ENCODE measurements around the gene GYS1. TPM values are rescaled to one million over a fixed set of nuclear protein-coding genes. Genes with fewer than 3 reads are reported as not detected.
"Not testable (repeated sequence)": the region's sequence is repeated elsewhere in the genome, so short reads cannot be mapped to it uniquely, and the experiment has no call there.

GYS1 gene
- total RNA-seq, 6 donors from 2014 or later, result 26.4 to 79.6 (median 35.6) TPM

DNA sequence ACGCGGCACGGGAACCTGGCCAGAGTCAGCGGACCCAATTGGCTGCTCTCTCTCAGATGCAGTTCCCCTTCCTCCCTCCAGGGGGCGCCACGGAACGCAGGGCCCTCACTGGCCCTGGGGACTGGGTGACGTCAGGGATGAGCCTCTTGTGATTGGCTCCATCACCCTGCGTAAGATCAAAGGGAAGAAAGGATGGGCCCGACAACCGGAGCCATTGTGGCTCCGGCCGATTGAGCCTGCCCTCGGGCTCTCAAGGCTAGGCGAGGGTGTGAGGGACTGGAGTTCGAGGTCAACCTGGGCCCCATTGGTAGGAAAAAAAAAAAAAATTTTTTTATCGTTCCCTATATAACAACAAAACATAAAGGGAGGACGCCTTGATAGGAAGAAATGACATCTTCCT is 43.7 kb upstream of the GYS1 start, which contains the start of gene CGB1:
Gene CGB1, minus strand, starts transcription at position 81 of the 400 bp plus-strand sequence. CDS start 184 bp downstream, outside the sequence.
- WGBS, 2 donors, result 54 to 71% methylated on average over 12 to 18 of the region's 18 CpGs

GRCh38 chr19:49031642-49032301 is 38.7 kb upstream of the GYS1 start, which contains the start of gene CGB2:
Gene CGB2, plus strand, starts transcription at chr19:49031890. Its CDS starts 206 bp downstream, at chr19:49032096.
- not testable (repeated sequence) for H3K27me3 ChIP-seq; H3K27ac ChIP-seq; H3K4me3 ChIP-seq; ATAC-seq (ENCODE audit: low FRiP score in 2 of 2); H3K36me3 ChIP-seq; H3K4me1 ChIP-seq; H3K9me3 ChIP-seq
- TF ChIP-seq, protein P1, sequence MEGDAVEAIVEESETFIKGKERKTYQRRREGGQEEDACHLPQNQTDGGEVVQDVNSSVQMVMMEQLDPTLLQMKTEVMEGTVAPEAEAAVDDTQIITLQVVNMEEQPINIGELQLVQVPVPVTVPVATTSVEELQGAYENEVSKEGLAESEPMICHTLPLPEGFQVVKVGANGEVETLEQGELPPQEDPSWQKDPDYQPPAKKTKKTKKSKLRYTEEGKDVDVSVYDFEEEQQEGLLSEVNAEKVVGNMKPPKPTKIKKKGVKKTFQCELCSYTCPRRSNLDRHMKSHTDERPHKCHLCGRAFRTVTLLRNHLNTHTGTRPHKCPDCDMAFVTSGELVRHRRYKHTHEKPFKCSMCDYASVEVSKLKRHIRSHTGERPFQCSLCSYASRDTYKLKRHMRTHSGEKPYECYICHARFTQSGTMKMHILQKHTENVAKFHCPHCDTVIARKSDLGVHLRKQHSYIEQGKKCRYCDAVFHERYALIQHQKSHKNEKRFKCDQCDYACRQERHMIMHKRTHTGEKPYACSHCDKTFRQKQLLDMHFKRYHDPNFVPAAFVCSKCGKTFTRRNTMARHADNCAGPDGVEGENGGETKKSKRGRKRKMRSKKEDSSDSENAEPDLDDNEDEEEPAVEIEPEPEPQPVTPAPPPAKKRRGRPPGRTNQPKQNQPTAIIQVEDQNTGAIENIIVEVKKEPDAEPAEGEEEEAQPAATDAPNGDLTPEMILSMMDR (IDR thresholded peaks at IDR 0.05), result peak; percentile 19 to 50 (median 28)
- DNase-seq, result peak; percentile 32 to 44
- 23 to 42% methylated on average over 24 to 28 of the region's 28 CpGs for WGBS, 2 donors

More for the DNA sequence above, 43.7 kb upstream of the GYS1 start, which contains the start of gene CGB1:
- H3K27ac ChIP-seq; H3K27me3 ChIP-seq; DNase-seq; H3K36me3 ChIP-seq; H3K4me3 ChIP-seq; H3K9me3 ChIP-seq; H3K4me1 ChIP-seq; ATAC-seq (ENCODE audit: low FRiP score in 2 of 2): not testable (repeated sequence)
- TF ChIP-seq, protein P1 (IDR thresholded peaks at IDR 0.05), result peak in 3 of 6 experiments; percentile 17 to 24 (median 20)

DNA sequence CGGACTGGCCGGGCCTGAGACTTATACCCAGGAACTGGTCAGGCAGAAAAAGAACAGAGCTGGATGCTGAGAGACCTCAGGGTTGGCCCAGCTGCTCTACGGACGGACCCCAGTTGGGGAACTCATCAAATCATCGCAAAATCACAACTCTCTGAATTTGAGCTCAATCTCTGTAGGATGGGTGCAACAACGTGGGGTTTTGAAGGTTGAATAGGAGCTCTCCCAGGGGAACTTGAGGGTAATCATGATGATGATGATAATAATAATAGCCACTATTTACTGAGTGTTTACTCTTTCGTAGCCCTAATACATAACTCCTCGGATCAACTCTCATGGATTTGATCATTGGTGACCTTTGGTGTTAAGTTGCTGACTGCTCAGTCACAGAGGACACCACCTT is 37.2 kb upstream of the GYS1 start:
- H3K4me1 ChIP-seq; H3K36me3 ChIP-seq; H3K4me3 ChIP-seq; DNase-seq; H3K9me3 ChIP-seq; H3K27me3 ChIP-seq; H3K27ac ChIP-seq; ATAC-seq (ENCODE audit: low FRiP score in 2 of 2): not testable (repeated sequence)
- WGBS, 2 donors, result 86 to 91% methylated on average over 4 to 6 of the region's 8 CpGs

DNA sequence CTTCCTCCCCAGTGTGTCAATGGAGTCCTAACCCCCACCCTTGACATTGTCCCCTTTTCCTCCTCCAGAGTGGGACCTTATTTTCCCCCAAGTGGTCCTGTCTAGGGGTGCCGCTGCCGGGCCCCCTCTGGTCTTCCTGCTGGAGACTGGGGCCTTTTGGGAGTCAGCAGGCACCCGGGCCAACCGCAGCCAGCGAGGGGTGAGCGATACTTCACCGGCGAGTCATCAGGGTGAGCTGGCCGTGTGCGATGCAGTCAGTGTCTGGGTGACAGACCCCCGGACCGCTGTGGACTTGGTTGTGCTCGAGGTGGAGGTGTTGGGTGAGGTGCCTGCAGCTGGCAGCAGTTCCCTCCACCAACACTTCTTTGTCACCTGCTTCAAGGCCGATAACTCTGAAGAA is 36.6 kb upstream of the GYS1 start:
- not testable (repeated sequence) for H3K9me3 ChIP-seq; H3K27me3 ChIP-seq; ATAC-seq (ENCODE audit: low FRiP score in 2 of 2); H3K27ac ChIP-seq; H3K4me1 ChIP-seq; H3K36me3 ChIP-seq; H3K4me3 ChIP-seq
- DNase-seq, result peak in 1 of 2 donors; percentile 63
- WGBS, 2 donors, result 80 to 100% methylated on average over 3 to 14 of the region's 14 CpGs

- 80% methylated on average over 7 of the region's 9 CpGs for WGBS, 2 donors
- H3K27me3 ChIP-seq; ATAC-seq (ENCODE audit: low FRiP score in 2 of 2); H3K27ac ChIP-seq; H3K4me3 ChIP-seq; H3K36me3 ChIP-seq; H3K4me1 ChIP-seq; H3K9me3 ChIP-seq: not testable (repeated sequence)
- peak in 1 of 2 donors; percentile 46 for DNase-seq
These were observed 35.6 kb upstream of the GYS1 start for GRCh38 chr19:49028686-49029085.

GRCh38 chr19:49025599-49025998 is 32.5 kb upstream of the GYS1 start:
- peak in 1 of 2 donors; percentile 46 for DNase-seq
- ATAC-seq (ENCODE audit: low FRiP score in 2 of 2); H3K27ac ChIP-seq; H3K4me3 ChIP-seq; H3K9me3 ChIP-seq; H3K36me3 ChIP-seq; H3K4me1 ChIP-seq; H3K27me3 ChIP-seq: not testable (repeated sequence)
- WGBS, 2 donors, result 79 to 89% methylated on average over 17 to 22 of the region's 23 CpGs

DNA sequence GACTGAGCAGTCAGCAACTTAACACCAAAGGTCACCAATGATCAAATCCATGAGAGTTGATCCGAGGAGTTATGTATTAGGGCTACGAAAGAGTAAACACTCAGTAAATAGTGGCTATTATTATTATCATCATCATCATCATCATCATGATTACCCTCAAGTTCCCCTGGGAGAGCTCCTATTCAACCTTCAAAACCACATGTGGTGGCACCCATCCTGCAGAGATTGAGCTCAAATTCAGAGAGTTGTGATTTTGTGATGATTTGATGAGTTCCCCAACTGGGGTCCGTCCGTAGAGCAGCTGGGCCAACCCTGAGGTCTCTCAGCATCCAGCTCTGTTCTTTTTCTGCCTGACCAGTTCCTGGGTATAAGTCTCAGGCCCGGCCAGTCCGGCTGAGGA is 32.0 kb upstream of the GYS1 start:
- not testable (repeated sequence) for H3K27ac ChIP-seq; H3K27me3 ChIP-seq; H3K4me3 ChIP-seq; H3K4me1 ChIP-seq; ATAC-seq (ENCODE audit: low FRiP score in 2 of 2); H3K36me3 ChIP-seq; H3K9me3 ChIP-seq; DNase-seq
- 89% methylated on average over 1 to 4 of the region's 6 CpGs for WGBS, 2 donors

DNA sequence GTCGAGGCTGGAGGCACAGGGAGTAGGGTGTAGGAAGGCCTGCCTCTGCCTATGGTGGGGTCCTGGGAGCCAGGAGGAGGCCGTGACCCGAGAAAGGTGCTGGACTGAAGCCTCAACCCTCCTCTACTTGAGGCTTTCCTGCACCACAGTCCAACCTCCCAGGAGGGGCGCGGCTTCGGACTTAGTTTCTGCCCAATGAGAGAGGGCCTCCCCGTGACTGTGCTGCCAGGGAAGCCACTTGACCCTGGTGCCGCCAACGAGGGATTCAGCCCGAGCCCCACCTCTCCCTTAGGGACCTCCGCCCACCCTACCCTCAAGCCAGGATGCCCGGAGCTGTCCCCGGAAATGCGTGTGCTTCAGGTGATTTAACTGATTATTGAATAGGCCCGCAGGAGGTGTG is 31.1 kb upstream of the GYS1 start, which contains the start of gene CGB3:
Gene CGB3, minus strand, starts transcription at position 101 of the 400 bp plus-strand sequence. CDS start 362 bp downstream, outside the sequence.
- ATAC-seq (ENCODE audit: low FRiP score in 2 of 2); H3K36me3 ChIP-seq; H3K9me3 ChIP-seq; H3K4me3 ChIP-seq; DNase-seq; H3K27ac ChIP-seq; H3K27me3 ChIP-seq; H3K4me1 ChIP-seq: not testable (repeated sequence)
- WGBS, 2 donors, result 60 to 91% methylated on average over 5 to 9 of the region's 15 CpGs

All from upper lobe of left lung (tissue), 6 donors.